Left lung (tissue), 10 donors: ENCODE results near the gene SH3PXD2B. TPM values are rescaled to one million over a fixed set of nuclear protein-coding genes. Genes with fewer than 3 reads are reported as not detected.

Experiments
- ATAC-seq: fragments of 200-7000 bp; cut with Tn5 transposase; one replicate; pipeline ENCODE4 v1.9.1; 2020; ENCODE audit warnings: moderate library complexity
- DNase-seq, 4 donors: peaks; one replicate each; pipeline ENCODE4 v3.0.0-alpha.2; 2013 to 2020
- H3K27ac ChIP-seq, 2 donors: fragments of 200-600 bp; sonication (generic) in 1 of 2; one replicate each; pipeline versions ENCODE4 v1.5.0 to v1.8.0; 2020 to 2021
- H3K27me3 ChIP-seq, 2 donors: fragments of 200-600 bp; sonication (generic) in 1 of 2; one replicate each; pipeline versions ENCODE4 v1.5.0 to v1.8.0; 2020 to 2021
- H3K36me3 ChIP-seq, 2 donors: fragments of 200-600 bp; sonication (generic) in 1 of 2; one replicate each; pipeline versions ENCODE4 v1.5.0 to v1.8.0; 2020 to 2021
- H3K4me1 ChIP-seq, 2 donors: fragments of 200-600 bp; one replicate each; pipeline ENCODE4 v1.8.0; 2021
- H3K4me3 ChIP-seq, 2 donors: fragments of 200-600 bp; sonication (generic) in 1 of 2; one replicate each; pipeline versions ENCODE4 v1.5.0 to v1.8.0; 2020 to 2021; ENCODE audit warnings: mild to moderate bottlenecking in 1 of 2
- H3K9me3 ChIP-seq, 2 donors: fragments of 200-600 bp; sonication (generic) in 1 of 2; one replicate each; pipeline versions ENCODE4 v1.5.0 to v1.8.0; 2020 to 2021
- CTCF ChIP-seq, 2 donors: fragments of 200-600 bp; sonication (generic) in 1 of 2; IDR thresholded peaks; one replicate each; pipeline versions ENCODE4 v1.5.0 to v1.8.0; 2021; ENCODE audit warnings: antibody characterized with exemption in 2 of 2
- intact Hi-C, 2 donors: fragments of 100-400 bp; cut with DNase I; formaldehyde crosslinking; loops; one replicate each; pipeline versions ENCODE4 v1.11.2 to v1.14.2; 2022
- polyA plus RNA-seq, 6 donors: library from polyadenylated mRNA; unstranded; fragments of 120-200 nt; gene quantifications; one replicate each; pipeline ENCODE4 v1.2.1, GENCODE V29; 2013; ENCODE audit not compliant: insufficient read length in 6 of 6
- total RNA-seq, 2 donors: library from RNA; stranded (reverse); fragmentation: NEBNext Ultra II Directional; extraction: Animal tissue kit (Norgen Biotek cat#: 25700); gene quantifications; one replicate each; pipeline ENCODE4 v1.2.1, GENCODE V29; 2021
- donor health status: DM: no; HTN: yes; CAD: no.
- donor health status: DM: no; HTN: no; CAD: no.

SH3PXD2B gene
- total and polyA plus RNA-seq, 8 donors = 35.4 to 57.5 (median 43.8) TPM

- intact Hi-C loops = no loop called here
- Histone ChIP-seq H3K36me3 (no peaks in the 10 kb centered on the region), H3K27ac (no peak overlapping the region), H3K4me1 (peaks cover 0 to under 1% of the 10 kb centered on the region in 2 donors), H3K27me3 (no peaks in the 10 kb centered on the region), H3K9me3 (no peaks in the 10 kb centered on the region), H3K4me3 (no peak overlapping the region)
- no peak for ATAC-seq
- DNase-seq = peak in 1 of 4 donors; percentile 5
- no peak for TF ChIP-seq CTCF (IDR thresholded peaks at IDR 0.05)
Observed at GRCh38 chr5:172491481-172491880, 37.2 kb upstream of the SH3PXD2B start.

GRCh38 chr5:172490514-172491461 lies 36.5 kb upstream of the SH3PXD2B start:
- no peak for ATAC-seq
- H3K27me3 ChIP-seq = no peaks in the 10 kb centered on the region
- no peak for TF ChIP-seq CTCF (IDR thresholded peaks at IDR 0.05)
- H3K4me3 ChIP-seq = no peak overlapping the region
- no peak overlapping the region for H3K27ac ChIP-seq
- H3K9me3 ChIP-seq = no peaks in the 10 kb centered on the region
- peak in 1 of 4 donors; percentile 16 for DNase-seq
- H3K4me1 ChIP-seq = no peaks in the 10 kb centered on the region
- H3K36me3 ChIP-seq = no peaks in the 10 kb centered on the region
- intact Hi-C loops = no loop called here

GRCh38 chr5:172488221-172488620 lies 33.9 kb upstream of the SH3PXD2B start:
- H3K27ac ChIP-seq = no peak overlapping the region
- no peaks in the 10 kb centered on the region for H3K9me3 ChIP-seq
- intact Hi-C loops = loop anchor here in 1 of 2 donors (10.0 kb wide), 1 partner anchor 217 kb away; no protein-coding TSS in a partner anchor
- DNase-seq (no peak), ATAC-seq (no peak)
- no peaks in the 10 kb centered on the region for H3K27me3 ChIP-seq
- H3K36me3 ChIP-seq = no peaks in the 10 kb centered on the region
- no peak for TF ChIP-seq CTCF (IDR thresholded peaks at IDR 0.05)
- H3K4me3 ChIP-seq = no peak overlapping the region
- no peaks in the 10 kb centered on the region for H3K4me1 ChIP-seq

GRCh38 chr5:172487671-172488070 lies 33.3 kb upstream of the SH3PXD2B start:
- Histone ChIP-seq H3K4me3 (no peak overlapping the region), H3K27me3 (no peaks in the 10 kb centered on the region), H3K36me3 (no peaks in the 10 kb centered on the region), H3K9me3 (no peaks in the 10 kb centered on the region), H3K4me1 (no peaks in the 10 kb centered on the region), H3K27ac (no peak overlapping the region)
- ATAC-seq (no peak), DNase-seq (peak in 1 of 4 donors; percentile 8)
- no peak for TF ChIP-seq CTCF (IDR thresholded peaks at IDR 0.05)
- intact Hi-C loops = loop anchor here in 1 of 2 donors (10.0 kb wide), 1 partner anchor 217 kb away; no protein-coding TSS in a partner anchor

- no peak overlapping the region for H3K27ac ChIP-seq
- no peaks in the 10 kb centered on the region for H3K27me3 ChIP-seq
- intact Hi-C loops = loop anchor here in 1 of 2 donors (10.0 kb wide), 1 partner anchor 218 kb away; no protein-coding TSS in a partner anchor
- TF ChIP-seq CTCF (IDR thresholded peaks at IDR 0.05) = no peak
- no peaks in the 10 kb centered on the region for H3K9me3 ChIP-seq
- DNase-seq (no peak), ATAC-seq (no peak)
- H3K4me3 ChIP-seq = no peak overlapping the region
- no peaks in the 10 kb centered on the region for H3K36me3 ChIP-seq
- no peaks in the 10 kb centered on the region for H3K4me1 ChIP-seq
Observed at GRCh38 chr5:172486912-172487311, 32.6 kb upstream of the SH3PXD2B start.
